OCI-LY1 (cell line): ENCODE results near the gene PCBP1.

Experiments
- EZH2 ChIP-seq: fragments of 200-600 bp; sonication (generic), shearing (Covaris generic); IDR thresholded peaks from 2 replicates; pipeline ENCODE4 v1.8.0; 2017; ENCODE audit warnings: borderline replicate concordance, mixed run types, mild to moderate bottlenecking, antibody characterized with exemption, low read length, moderate library complexity, mixed read lengths
- TF ChIP-seq, protein P1 (sequence below): fragments of 200-600 bp; sonication (generic), shearing (Covaris generic); IDR thresholded peaks from 2 replicates; pipeline ENCODE4 v1.5.1; 2017; ENCODE audit warnings: mild to moderate bottlenecking, antibody characterized with exemption, low read length, moderate library complexity, mixed read lengths

DNA sequence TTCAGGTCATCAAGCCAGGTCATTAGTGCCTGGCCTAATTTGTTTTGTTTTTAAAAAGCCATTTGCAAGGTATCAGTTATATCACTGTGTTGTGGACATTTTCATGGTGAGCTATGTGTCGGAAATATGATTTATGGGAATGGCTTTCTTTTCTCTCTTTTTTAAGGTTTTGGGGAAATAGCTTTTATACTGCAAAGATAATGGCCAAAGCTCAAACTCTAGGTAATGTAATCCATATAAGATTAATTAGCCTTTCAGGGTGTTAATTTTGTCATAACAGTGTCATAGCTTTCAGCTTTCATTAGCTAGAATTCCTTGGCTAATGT is 45.8 kb downstream of the PCBP1 start:
- TF ChIP-seq, protein P1, sequence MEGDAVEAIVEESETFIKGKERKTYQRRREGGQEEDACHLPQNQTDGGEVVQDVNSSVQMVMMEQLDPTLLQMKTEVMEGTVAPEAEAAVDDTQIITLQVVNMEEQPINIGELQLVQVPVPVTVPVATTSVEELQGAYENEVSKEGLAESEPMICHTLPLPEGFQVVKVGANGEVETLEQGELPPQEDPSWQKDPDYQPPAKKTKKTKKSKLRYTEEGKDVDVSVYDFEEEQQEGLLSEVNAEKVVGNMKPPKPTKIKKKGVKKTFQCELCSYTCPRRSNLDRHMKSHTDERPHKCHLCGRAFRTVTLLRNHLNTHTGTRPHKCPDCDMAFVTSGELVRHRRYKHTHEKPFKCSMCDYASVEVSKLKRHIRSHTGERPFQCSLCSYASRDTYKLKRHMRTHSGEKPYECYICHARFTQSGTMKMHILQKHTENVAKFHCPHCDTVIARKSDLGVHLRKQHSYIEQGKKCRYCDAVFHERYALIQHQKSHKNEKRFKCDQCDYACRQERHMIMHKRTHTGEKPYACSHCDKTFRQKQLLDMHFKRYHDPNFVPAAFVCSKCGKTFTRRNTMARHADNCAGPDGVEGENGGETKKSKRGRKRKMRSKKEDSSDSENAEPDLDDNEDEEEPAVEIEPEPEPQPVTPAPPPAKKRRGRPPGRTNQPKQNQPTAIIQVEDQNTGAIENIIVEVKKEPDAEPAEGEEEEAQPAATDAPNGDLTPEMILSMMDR = no peak
- no peak for TF ChIP-seq EZH2
